SK-N-MC (cell line): ENCODE results near the gene FCGR3A.
"Not testable (repeated sequence)": the region's sequence is repeated elsewhere in the genome, so short reads cannot be mapped to it uniquely, and the experiment has no call there.

Experiments
- EZH2 ChIP-seq: fragments of 200-600 bp; sonication (generic); IDR thresholded peaks from one replicate; pipeline ENCODE4 v1.6.1; 2017; ENCODE audit warnings: antibody characterized with exemption
- FOXP2 ChIP-seq: optimal IDR thresholded peaks from 2 replicates; pipeline ENCODE3; 2011; ENCODE audit warnings: mild to moderate bottlenecking, moderate library complexity; ENCODE audit not compliant: insufficient read depth; ENCODE audit errors: extremely low read length, control extremely low read depth
- POLR2AphosphoS5 ChIP-seq: IDR thresholded peaks from 2 replicates; pipeline ENCODE4 v1.6.1; 2012; ENCODE audit warnings: mild to moderate bottlenecking, low read depth, low read length, borderline replicate concordance

DNA sequence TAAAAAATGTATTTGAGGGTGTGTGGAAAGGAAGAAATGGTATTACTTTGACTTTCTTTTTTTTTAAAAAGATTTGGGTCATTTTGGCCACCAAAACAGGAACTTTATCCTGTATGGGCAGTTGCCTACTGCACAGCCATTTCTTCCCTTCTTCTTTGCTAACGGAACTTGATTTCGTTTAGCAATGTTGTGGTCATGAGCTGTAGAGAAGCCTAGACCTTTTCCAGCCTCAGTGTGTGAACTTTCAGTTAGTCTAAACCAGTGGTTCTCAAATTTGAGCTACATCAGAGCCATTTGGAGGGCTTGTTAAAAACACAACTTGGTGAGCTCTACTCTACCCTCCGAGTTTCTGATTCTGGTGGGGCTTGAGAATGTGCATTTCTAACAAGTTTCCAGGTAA, 12.8 kb upstream of the FCGR3A start:
- TF ChIP-seq POLR2AphosphoS5, EZH2, FOXP2: not testable (repeated sequence)
